Stimulated activated CD4-positive, alpha-beta T cell treated with anti-CD3 and anti-CD28 coated beads, Interleukin-4, amount 100 ng/mL, for 1 hour (primary cell): ENCODE data around the gene EFHD2.
"Not testable (repeated sequence)": the region's sequence is repeated elsewhere in the genome, so short reads cannot be mapped to it uniquely, and the experiment has no call there.

Source experiments
- DNase-seq: peaks from one replicate; pipeline ENCODE4 v3.0.0-alpha.2; 2020

Gene EFHD2

GRCh38 chr1:15433471-15433870 is 23.8 kb downstream of the EFHD2 start:
- DNase-seq, result no peak

GRCh38 chr1:15434739-15435138 is 25.1 kb downstream of the EFHD2 start:
- not testable (repeated sequence) for DNase-seq

- DNase-seq, result no peak
Measured at GRCh38 chr1:15435239-15436077, 25.8 kb downstream of the EFHD2 start.

- DNase-seq, result no peak
Measured at GRCh38 chr1:15436881-15437442, 27.3 kb downstream of the EFHD2 start.

GRCh38 chr1:15439325-15439724 is 29.6 kb downstream of the EFHD2 start:
- no peak for DNase-seq

- no peak for DNase-seq
Measured at GRCh38 chr1:15440357-15440756, 30.7 kb downstream of the EFHD2 start.

GRCh38 chr1:15441247-15441646 is 31.6 kb downstream of the EFHD2 start:
- DNase-seq, result no peak

GRCh38 chr1:15442119-15442518 is 32.4 kb downstream of the EFHD2 start:
- DNase-seq, result no peak

GRCh38 chr1:15442759-15443158 is 33.1 kb downstream of the EFHD2 start:
- no peak for DNase-seq

GRCh38 chr1:15443281-15443680 is 33.6 kb downstream of the EFHD2 start:
- no peak for DNase-seq

GRCh38 chr1:15444468-15445389 is 35.0 kb downstream of the EFHD2 start:
- DNase-seq, result no peak

- DNase-seq, result no peak
Measured at GRCh38 chr1:15445390-15446122, 35.9 kb downstream of the EFHD2 start.

- DNase-seq, result no peak
Measured at GRCh38 chr1:15446212-15446611, 36.5 kb downstream of the EFHD2 start.

- DNase-seq, result no peak
Measured at GRCh38 chr1:15448877-15449462, 39.3 kb downstream of the EFHD2 start.

- DNase-seq, result no peak
Measured at GRCh38 chr1:15449567-15449966, 39.9 kb downstream of the EFHD2 start.

GRCh38 chr1:15451014-15451722 is 41.5 kb downstream of the EFHD2 start:
- DNase-seq, result no peak

GRCh38 chr1:15452216-15452615 is 42.5 kb downstream of the EFHD2 start:
- no peak for DNase-seq

- no peak for DNase-seq
Measured at GRCh38 chr1:15452866-15453571, 43.3 kb downstream of the EFHD2 start.

GRCh38 chr1:15453734-15454133 is 44.0 kb downstream of the EFHD2 start:
- DNase-seq, result no peak

GRCh38 chr1:15454256-15454655 is 44.6 kb downstream of the EFHD2 start:
- no peak for DNase-seq

- DNase-seq, result no peak
Measured at GRCh38 chr1:15455522-15455921, 45.8 kb downstream of the EFHD2 start.
